ENCODE measurements around the gene OR5B21. TPM values are rescaled to one million over a fixed set of nuclear protein-coding genes. Genes with fewer than 3 reads are reported as not detected.

Gene OR5B21
- polyA plus RNA-seq, 1 of the 3 experiments (the other 2 are of a cell fraction) = not detected

DNA sequence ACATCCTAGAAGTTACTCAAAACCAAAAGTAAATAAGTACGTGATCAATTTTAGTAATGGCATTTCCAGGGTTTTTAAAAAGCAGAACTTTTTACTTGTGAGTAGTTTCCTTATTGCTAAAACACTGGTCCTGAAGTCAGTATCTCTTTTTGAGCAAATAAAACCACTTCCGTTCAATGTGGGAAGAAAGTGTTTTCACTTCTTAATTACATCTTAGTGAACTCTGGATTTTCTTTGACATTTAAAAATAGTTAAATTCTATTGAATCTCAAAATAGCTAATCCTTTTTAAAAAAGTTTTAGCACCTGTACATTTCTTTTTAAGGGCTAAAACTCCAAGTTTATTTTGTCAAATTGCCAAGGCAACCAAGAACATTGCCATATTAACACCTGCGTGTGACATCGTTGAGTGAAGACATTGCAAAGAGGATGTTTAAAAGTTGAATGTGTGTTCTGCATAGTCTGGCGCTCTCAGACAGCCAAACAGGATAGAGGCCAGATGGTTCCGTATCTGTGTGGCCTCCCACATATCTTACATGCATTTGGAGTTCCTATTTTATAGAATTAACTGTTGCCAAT lies 17.2 kb upstream of the OR5B21 start:
- CTCF ChIA-PET = interaction anchor here (0.7 to 2.4 kb wide), 23 partner anchors 8 to 1098 kb away, joined by 3 to 27 read pairs (median 4); no protein-coding TSS in a partner anchor
- 70% methylated on average over 6 of the region's 6 CpGs for WGBS (ENCODE audit: low lambda C conversion rate)
- Histone ChIP-seq H3K9me2 (no peaks in the 10 kb centered on the region), H3K27me3 (ENCODE audit: insufficient read depth) (no peaks in the 10 kb centered on the region; the same call in 1 of the 2 replicates), H3K79me2 (ENCODE audit: insufficient read depth) (no peaks in the 10 kb centered on the region), H3K27ac (ENCODE audit: low read depth in 2 of 2, low read length in 1 of 2) (no peak overlapping the region), H2AFZ (ENCODE audit: low read depth) (no peak overlapping the region), H3K4me3 (ENCODE audit: low read depth in 2 of 2, low read length in 1 of 2) (no peak overlapping the region), H4K20me1 (ENCODE audit: insufficient read depth) (no peaks in the 10 kb centered on the region), H3K9me3 (no peaks in the 10 kb centered on the region), H3K36me3 (replicated peaks in 1 of 2; ENCODE audit: control insufficient read depth in 1 of 2, insufficient read depth in 2 of 2, low read length in 1 of 2) (peaks cover 0 to 2% of the 10 kb centered on the region in 2 experiments), H3F3A (replicated peaks; ENCODE audit: insufficient read depth) (peaks cover 9% of the 10 kb centered on the region), H3K9ac (no peak overlapping the region), H3K4me2 (no peak overlapping the region), H3K4me1 (ENCODE audit: control insufficient read depth in 1 of 2, insufficient read depth in 2 of 2, low read depth in 1 of 2, low read length in 1 of 2) (no peaks in the 10 kb centered on the region)
- POLR2A ChIA-PET = no interaction called here
- TF ChIP-seq RXRA (IDR thresholded peaks at IDR 0.05; ENCODE audit: borderline replicate concordance, low read depth) (no peak), GABPA (IDR thresholded peaks at IDR 0.05; ENCODE audit: low read depth) (no peak), TEAD4 (IDR thresholded peaks at IDR 0.05; ENCODE audit: borderline replicate concordance, insufficient read depth) (no peak), SMC3 (IDR thresholded peaks at IDR 0.05; ENCODE audit: low read depth, low read length) (no peak), TCF12 (IDR thresholded peaks at IDR 0.05) (no peak), FOXM1 (IDR thresholded peaks at IDR 0.05; ENCODE audit: low read depth) (no peak), RFX5 (IDR thresholded peaks at IDR 0.05; ENCODE audit: low read length) (no peak), SIN3A (IDR thresholded peaks at IDR 0.05; ENCODE audit: borderline replicate concordance, low read depth, low read length) (no peak), MEF2A (IDR thresholded peaks at IDR 0.05; ENCODE audit: borderline replicate concordance, low read depth) (no peak), FOXJ3 (CRISPR knock-in tag; IDR thresholded peaks at IDR 0.05) (no peak)
- TF ChIP-seq, protein P1, sequence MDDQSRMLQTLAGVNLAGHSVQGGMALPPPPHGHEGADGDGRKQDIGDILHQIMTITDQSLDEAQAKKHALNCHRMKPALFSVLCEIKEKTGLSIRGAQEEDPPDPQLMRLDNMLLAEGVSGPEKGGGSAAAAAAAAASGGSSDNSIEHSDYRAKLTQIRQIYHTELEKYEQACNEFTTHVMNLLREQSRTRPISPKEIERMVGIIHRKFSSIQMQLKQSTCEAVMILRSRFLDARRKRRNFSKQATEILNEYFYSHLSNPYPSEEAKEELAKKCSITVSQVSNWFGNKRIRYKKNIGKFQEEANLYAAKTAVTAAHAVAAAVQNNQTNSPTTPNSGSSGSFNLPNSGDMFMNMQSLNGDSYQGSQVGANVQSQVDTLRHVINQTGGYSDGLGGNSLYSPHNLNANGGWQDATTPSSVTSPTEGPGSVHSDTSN (IDR thresholded peaks at IDR 0.05) = no peak
- TF ChIP-seq, protein P2, sequence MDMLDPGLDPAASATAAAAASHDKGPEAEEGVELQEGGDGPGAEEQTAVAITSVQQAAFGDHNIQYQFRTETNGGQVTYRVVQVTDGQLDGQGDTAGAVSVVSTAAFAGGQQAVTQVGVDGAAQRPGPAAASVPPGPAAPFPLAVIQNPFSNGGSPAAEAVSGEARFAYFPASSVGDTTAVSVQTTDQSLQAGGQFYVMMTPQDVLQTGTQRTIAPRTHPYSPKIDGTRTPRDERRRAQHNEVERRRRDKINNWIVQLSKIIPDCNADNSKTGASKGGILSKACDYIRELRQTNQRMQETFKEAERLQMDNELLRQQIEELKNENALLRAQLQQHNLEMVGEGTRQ (IDR thresholded peaks at IDR 0.05; ENCODE audit: borderline replicate concordance, low read depth, low read length) = no peak
- no peak for DNase-seq

DNA sequence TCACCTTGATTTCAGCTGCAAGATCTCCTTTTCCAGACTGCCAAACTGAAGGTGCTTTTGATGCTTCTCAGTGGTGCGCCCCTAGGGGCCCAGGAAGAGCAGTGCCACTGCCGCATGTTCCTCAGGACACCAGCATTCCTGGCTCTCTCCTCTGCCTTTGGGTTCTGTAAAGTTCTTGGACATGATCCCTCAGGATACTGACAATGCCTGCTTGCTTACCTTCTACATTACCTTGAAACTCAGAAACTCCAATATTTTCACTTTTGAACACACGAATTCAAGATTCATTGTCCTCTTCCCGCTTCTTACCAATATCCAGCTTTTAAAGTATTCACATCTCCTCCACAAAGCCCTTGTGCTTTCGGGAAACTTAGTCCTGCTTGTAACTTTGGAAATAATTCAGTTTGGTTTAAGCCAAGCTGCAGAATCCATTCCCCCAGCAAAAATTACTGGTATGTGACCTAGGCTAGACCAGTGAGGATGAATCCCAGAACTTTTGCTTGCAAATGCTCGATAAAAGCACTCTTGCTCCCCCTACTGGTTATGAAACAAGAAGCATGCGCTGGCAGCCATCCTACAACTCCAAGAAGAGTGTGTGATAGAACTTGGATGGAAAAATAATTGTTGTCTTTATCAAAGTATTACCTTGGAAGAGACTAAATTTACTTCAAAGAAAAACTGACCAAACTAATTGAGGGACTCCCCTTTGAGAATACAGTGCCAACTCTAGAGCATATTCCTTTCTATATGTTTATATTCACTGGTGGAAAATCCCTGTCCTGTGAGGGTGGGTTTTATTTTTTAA lies 16.5 kb upstream of the OR5B21 start:
- CTCF ChIA-PET = interaction anchor here (0.7 to 2.4 kb wide), 28 partner anchors 8 to 1097 kb away, joined by 3 to 27 read pairs (median 4); no protein-coding TSS in a partner anchor
- H3K27ac ChIP-seq (ENCODE audit: low read depth in 2 of 2, low read length in 1 of 2) = no peak overlapping the region
- WGBS (ENCODE audit: low lambda C conversion rate) = 39% methylated on average over 7 of the region's 7 CpGs
- TF ChIP-seq TCF12 (IDR thresholded peaks at IDR 0.05) = no peak
- TF ChIP-seq FOXM1 (IDR thresholded peaks at IDR 0.05; ENCODE audit: low read depth) = no peak
- no peak for TF ChIP-seq ELF1 (IDR thresholded peaks at IDR 0.05)
- TF ChIP-seq, protein P3, sequence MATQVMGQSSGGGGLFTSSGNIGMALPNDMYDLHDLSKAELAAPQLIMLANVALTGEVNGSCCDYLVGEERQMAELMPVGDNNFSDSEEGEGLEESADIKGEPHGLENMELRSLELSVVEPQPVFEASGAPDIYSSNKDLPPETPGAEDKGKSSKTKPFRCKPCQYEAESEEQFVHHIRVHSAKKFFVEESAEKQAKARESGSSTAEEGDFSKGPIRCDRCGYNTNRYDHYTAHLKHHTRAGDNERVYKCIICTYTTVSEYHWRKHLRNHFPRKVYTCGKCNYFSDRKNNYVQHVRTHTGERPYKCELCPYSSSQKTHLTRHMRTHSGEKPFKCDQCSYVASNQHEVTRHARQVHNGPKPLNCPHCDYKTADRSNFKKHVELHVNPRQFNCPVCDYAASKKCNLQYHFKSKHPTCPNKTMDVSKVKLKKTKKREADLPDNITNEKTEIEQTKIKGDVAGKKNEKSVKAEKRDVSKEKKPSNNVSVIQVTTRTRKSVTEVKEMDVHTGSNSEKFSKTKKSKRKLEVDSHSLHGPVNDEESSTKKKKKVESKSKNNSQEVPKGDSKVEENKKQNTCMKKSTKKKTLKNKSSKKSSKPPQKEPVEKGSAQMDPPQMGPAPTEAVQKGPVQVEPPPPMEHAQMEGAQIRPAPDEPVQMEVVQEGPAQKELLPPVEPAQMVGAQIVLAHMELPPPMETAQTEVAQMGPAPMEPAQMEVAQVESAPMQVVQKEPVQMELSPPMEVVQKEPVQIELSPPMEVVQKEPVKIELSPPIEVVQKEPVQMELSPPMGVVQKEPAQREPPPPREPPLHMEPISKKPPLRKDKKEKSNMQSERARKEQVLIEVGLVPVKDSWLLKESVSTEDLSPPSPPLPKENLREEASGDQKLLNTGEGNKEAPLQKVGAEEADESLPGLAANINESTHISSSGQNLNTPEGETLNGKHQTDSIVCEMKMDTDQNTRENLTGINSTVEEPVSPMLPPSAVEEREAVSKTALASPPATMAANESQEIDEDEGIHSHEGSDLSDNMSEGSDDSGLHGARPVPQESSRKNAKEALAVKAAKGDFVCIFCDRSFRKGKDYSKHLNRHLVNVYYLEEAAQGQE (IDR thresholded peaks at IDR 0.05; ENCODE audit: low read depth, low read length) = no peak
- TF ChIP-seq, protein P4, sequence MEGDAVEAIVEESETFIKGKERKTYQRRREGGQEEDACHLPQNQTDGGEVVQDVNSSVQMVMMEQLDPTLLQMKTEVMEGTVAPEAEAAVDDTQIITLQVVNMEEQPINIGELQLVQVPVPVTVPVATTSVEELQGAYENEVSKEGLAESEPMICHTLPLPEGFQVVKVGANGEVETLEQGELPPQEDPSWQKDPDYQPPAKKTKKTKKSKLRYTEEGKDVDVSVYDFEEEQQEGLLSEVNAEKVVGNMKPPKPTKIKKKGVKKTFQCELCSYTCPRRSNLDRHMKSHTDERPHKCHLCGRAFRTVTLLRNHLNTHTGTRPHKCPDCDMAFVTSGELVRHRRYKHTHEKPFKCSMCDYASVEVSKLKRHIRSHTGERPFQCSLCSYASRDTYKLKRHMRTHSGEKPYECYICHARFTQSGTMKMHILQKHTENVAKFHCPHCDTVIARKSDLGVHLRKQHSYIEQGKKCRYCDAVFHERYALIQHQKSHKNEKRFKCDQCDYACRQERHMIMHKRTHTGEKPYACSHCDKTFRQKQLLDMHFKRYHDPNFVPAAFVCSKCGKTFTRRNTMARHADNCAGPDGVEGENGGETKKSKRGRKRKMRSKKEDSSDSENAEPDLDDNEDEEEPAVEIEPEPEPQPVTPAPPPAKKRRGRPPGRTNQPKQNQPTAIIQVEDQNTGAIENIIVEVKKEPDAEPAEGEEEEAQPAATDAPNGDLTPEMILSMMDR (IDR thresholded peaks at IDR 0.05) = peak; percentile 79
- TF ChIP-seq, protein P5, sequence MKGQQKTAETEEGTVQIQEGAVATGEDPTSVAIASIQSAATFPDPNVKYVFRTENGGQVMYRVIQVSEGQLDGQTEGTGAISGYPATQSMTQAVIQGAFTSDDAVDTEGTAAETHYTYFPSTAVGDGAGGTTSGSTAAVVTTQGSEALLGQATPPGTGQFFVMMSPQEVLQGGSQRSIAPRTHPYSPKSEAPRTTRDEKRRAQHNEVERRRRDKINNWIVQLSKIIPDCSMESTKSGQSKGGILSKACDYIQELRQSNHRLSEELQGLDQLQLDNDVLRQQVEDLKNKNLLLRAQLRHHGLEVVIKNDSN (IDR thresholded peaks at IDR 0.05; ENCODE audit: borderline replicate concordance, low read depth) = no peak
- no peak for TF ChIP-seq TEAD4 (IDR thresholded peaks at IDR 0.05; ENCODE audit: borderline replicate concordance, insufficient read depth)
- no peak for TF ChIP-seq RFX5 (IDR thresholded peaks at IDR 0.05; ENCODE audit: low read length)

More for the DNA sequence above, 16.5 kb upstream of the OR5B21 start:
- H3K9me3 ChIP-seq = no peaks in the 10 kb centered on the region
- H3K9me2 ChIP-seq = no peaks in the 10 kb centered on the region
- H2AFZ ChIP-seq (ENCODE audit: low read depth) = 0 out of 2 replicates have a peak overlapping the region, but pooled peaks have one; percentile 44
- no peaks in the 10 kb centered on the region for H3K79me2 ChIP-seq (ENCODE audit: insufficient read depth)
- H3K36me3 ChIP-seq (replicated peaks in 1 of 2; ENCODE audit: control insufficient read depth in 1 of 2, insufficient read depth in 2 of 2, low read length in 1 of 2) = peaks cover 0 to 2% of the 10 kb centered on the region in 2 experiments
- peak; percentile 61 for DNase-seq
- no peaks in the 10 kb centered on the region for H4K20me1 ChIP-seq (ENCODE audit: insufficient read depth)
- no peak overlapping the region for H3K4me2 ChIP-seq
- POLR2A ChIA-PET = no interaction called here
- H3K4me1 ChIP-seq (ENCODE audit: control insufficient read depth in 1 of 2, insufficient read depth in 2 of 2, low read depth in 1 of 2, low read length in 1 of 2) = no peaks in the 10 kb centered on the region
- H3K4me3 ChIP-seq (ENCODE audit: low read depth in 2 of 2, low read length in 1 of 2) = peak overlapping the region in 1 of 2 experiments; percentile 13; a peak in 1 of 4 replicates
- peaks cover 9% of the 10 kb centered on the region for H3F3A ChIP-seq (replicated peaks; ENCODE audit: insufficient read depth)
- no peak overlapping the region for H3K9ac ChIP-seq
- no peaks in the 10 kb centered on the region; the same call in 1 of the 2 replicates for H3K27me3 ChIP-seq (ENCODE audit: insufficient read depth)
